ENCODE data around the gene TAOK1. TPM values are rescaled to one million over a fixed set of nuclear protein-coding genes. Genes with fewer than 3 reads are reported as not detected.

The TAOK1 gene
- total and polyA plus RNA-seq, 12 donors, result 6.4 to 66.3 (median 46.6) TPM

GRCh38 chr17:29567554-29568330, 177.6 kb downstream of the TAOK1 start:
- DNase-seq, result peak; percentile 60 to 74 (median 65)
- H3K4me1 ChIP-seq (replicated peaks in 1 of 2), result peaks cover 30 to 36% of the 10 kb centered on the region in 2 donors
- intact Hi-C loops (cut with DNase I), result no loop called here
- H3K36me3 ChIP-seq (replicated peaks in 1 of 2), result no peaks in the 10 kb centered on the region
- TF ChIP-seq CTCF (IDR thresholded peaks at IDR 0.05) (peak; percentile 12 to 44 (median 28)), POLR2A (IDR thresholded peaks at IDR 0.05) (no peak)
- peak overlapping the region; percentile 9 to 63 (median 31) for H3K4me3 ChIP-seq
- no peaks in the 10 kb centered on the region for H3K27me3 ChIP-seq
- H3K9me3 ChIP-seq (replicated peaks in 1 of 3), result no peaks in the 10 kb centered on the region
- WGBS, 4 donors, result 0 to 2% (median 1%) methylated on average over 20 to 63 of the region's 63 CpGs
- peak overlapping the region; percentile 30 to 94 (median 77) for H3K27ac ChIP-seq

- intact Hi-C loops (cut with DNase I), result no loop called here
- DNase-seq, result peak; percentile 83 to 92 (median 86)
- peak within 1 kb of the TSS; percentile 30 to 94 (median 77) for H3K27ac ChIP-seq
- peaks cover 0 to 2% of the 10 kb centered on the region in 2 donors for H3K36me3 ChIP-seq (replicated peaks in 1 of 2)
- peak within 1 kb of the TSS; percentile 12 to 65 (median 48) for H3K4me3 ChIP-seq
- WGBS, 4 donors, result 1 to 3% (median 1%) methylated on average over 27 to 84 of the region's 85 CpGs
- H3K4me1 ChIP-seq (replicated peaks in 1 of 2), result peaks cover 33 to 40% of the 10 kb centered on the region in 2 donors
- no peak for TF ChIP-seq CTCF (IDR thresholded peaks at IDR 0.05)
- TF ChIP-seq POLR2A (IDR thresholded peaks at IDR 0.05), result peak in 1 of 2 donors; percentile 68
- H3K9me3 ChIP-seq (replicated peaks in 1 of 3), result no peaks in the 10 kb centered on the region
- H3K27me3 ChIP-seq, result no peaks in the 10 kb centered on the region
These were observed 178.4 kb downstream of the TAOK1 start, which contains the start of gene TP53I13 for GRCh38 chr17:29568331-29569244. Gene TP53I13 (plus strand): TSS chr17:29568701. CDS start chr17:29568759, 58 bp downstream.

GRCh38 chr17:29569245-29569950, 179.2 kb downstream of the TAOK1 start:
- Histone ChIP-seq H3K27me3 (no peaks in the 10 kb centered on the region), H3K9me3 (replicated peaks in 1 of 3) (no peaks in the 10 kb centered on the region), H3K4me1 (replicated peaks in 1 of 2) (peaks cover 33 to 40% of the 10 kb centered on the region in 2 donors), H3K27ac (peak overlapping the region in 4 of 5 donors; percentile 16 to 94 (median 65)), H3K4me3 (peak overlapping the region in 2 of 4 donors; percentile 63 to 65), H3K36me3 (replicated peaks in 1 of 2) (peaks cover 0 to 10% of the 10 kb centered on the region in 2 donors)
- WGBS, 4 donors, result 66 to 72% (median 70%) methylated on average over 14 of the region's 14 CpGs
- DNase-seq, result peak in 4 of 7 donors; percentile 13 to 56 (median 16)
- no peak for TF ChIP-seq POLR2A (IDR thresholded peaks at IDR 0.05)
- no peak for TF ChIP-seq CTCF (IDR thresholded peaks at IDR 0.05)
- intact Hi-C loops (cut with DNase I), result no loop called here

All from adrenal gland (tissue), 12 donors.